IMR-90 (cell line): Measurements from ENCODE around the gene L3MBTL4. TPM values are rescaled to one million over a fixed set of nuclear protein-coding genes. Genes with fewer than 3 reads are reported as not detected.

Experiments used
- ATAC-seq: fragments of 200-7000 bp; cut with Tn5 transposase; 2 replicates; pipeline ENCODE4 v1.9.1; 2020; ENCODE audit warnings: low read depth, mild to moderate bottlenecking, moderate library complexity
- BruUV-seq: library from RNA; stranded (reverse); fragments of 400-500 nt; replicated peaks from 2 replicates; lab custom pipeline; 2021; lab: Mats Ljungman, UMichigan
- CTCF ChIA-PET: fragments of 300-600 bp; formaldehyde crosslinking; extraction: SDS; loops from one replicate; lab custom pipeline; 2021; ENCODE audit warnings: antibody characterized with exemption; lab: Yijun Ruan, JAX
- POLR2A ChIA-PET: fragments of 300-600 bp; sonication (Branson Sonifier 250); formaldehyde crosslinking; loops from one replicate; lab custom pipeline; 2022; ENCODE audit warnings: antibody characterized with exemption; ENCODE audit not compliant: unreplicated experiment; lab: Charles Lee
- DNase-seq: peaks from one replicate; pipeline ENCODE4 v3.0.0; 2013
- H2AFZ ChIP-seq: replicated peaks from 2 replicates; pipeline ENCODE3; 2013; ENCODE audit warnings: low read length, mild to moderate bottlenecking; ENCODE audit not compliant: poor library complexity
- H2AK5ac ChIP-seq: 2 replicates; pipeline ENCODE4 v1.6.1; 2013; ENCODE audit warnings: low read depth, low read length, inconsistent platforms
- H2AK9ac ChIP-seq: replicated peaks from 2 replicates; pipeline ENCODE3; 2013; ENCODE audit warnings: mild to moderate bottlenecking, low read depth, low read length, moderate library complexity; ENCODE audit not compliant: poor library complexity
- H2BK120ac ChIP-seq: 2 replicates; pipeline ENCODE4 v1.6.1; 2013; ENCODE audit warnings: low read depth, low read length, inconsistent platforms
- H2BK15ac ChIP-seq: 3 replicates; pipeline ENCODE4 v1.6.1; 2013; ENCODE audit warnings: low read depth, low read length, inconsistent platforms
- H2BK20ac ChIP-seq: 2 replicates; pipeline ENCODE4 v1.6.1; 2013; ENCODE audit warnings: low read depth, mild to moderate bottlenecking, inconsistent platforms, low read length, moderate library complexity
- H2BK5ac ChIP-seq: 2 replicates; pipeline ENCODE4 v1.6.1; 2013; ENCODE audit warnings: mild to moderate bottlenecking, low read depth, low read length, inconsistent platforms; ENCODE audit not compliant: poor library complexity, severe bottlenecking
- H3K14ac ChIP-seq: replicated peaks from 2 replicates; pipeline ENCODE4 v1.6.1; 2013; ENCODE audit warnings: low read depth, low read length, inconsistent platforms
- H3K18ac ChIP-seq: 2 replicates; pipeline ENCODE4 v1.6.1; 2013; ENCODE audit warnings: low read depth, low read length, control low read depth
- H3K23ac ChIP-seq: 2 replicates; pipeline ENCODE4 v1.6.1; 2013; ENCODE audit warnings: low read depth, low read length, inconsistent platforms
- H3K27ac ChIP-seq: 2 replicates; pipeline ENCODE4 v1.5.1; 2013; ENCODE audit warnings: mild to moderate bottlenecking, control low read depth, low read length; ENCODE audit not compliant: insufficient read depth
- H3K27me3 ChIP-seq: 2 replicates; pipeline ENCODE4 v1.6.1; 2013; ENCODE audit warnings: low read length; ENCODE audit not compliant: control insufficient read depth, insufficient read depth
- H3K36me3 ChIP-seq: 2 replicates; pipeline ENCODE4 v1.6.1; 2013; ENCODE audit warnings: low read length, mixed read lengths; ENCODE audit not compliant: control insufficient read depth, insufficient read depth
- H3K4ac ChIP-seq: 2 replicates; pipeline ENCODE4 v1.6.1; 2013; ENCODE audit warnings: low read depth, low read length, inconsistent platforms
- H3K4me1 ChIP-seq: 2 replicates; pipeline ENCODE4 v1.6.1; 2013; ENCODE audit warnings: low read length, mixed read lengths; ENCODE audit not compliant: control insufficient read depth, insufficient read depth
- H3K4me2 ChIP-seq: 2 replicates; pipeline ENCODE4 v1.6.1; 2013; ENCODE audit warnings: low read depth, mild to moderate bottlenecking, control low read depth, low read length, moderate library complexity
- H3K4me3 ChIP-seq: 2 replicates; pipeline ENCODE4 v1.5.1; 2013; ENCODE audit warnings: low read depth, mild to moderate bottlenecking, control low read depth, low read length, moderate library complexity; ENCODE audit not compliant: insufficient read depth
- H3K56ac ChIP-seq: 2 replicates; pipeline ENCODE4 v1.6.1; 2013; ENCODE audit warnings: low read length, inconsistent platforms; ENCODE audit not compliant: insufficient read depth; ENCODE audit errors: extremely low read depth
- H3K79me1 ChIP-seq, 2 experiments: 2 replicates each; pipeline ENCODE4 v1.6.1; 2013; ENCODE audit warnings: low read length in 2 of 2, inconsistent platforms in 1 of 2, low read depth in 1 of 2
- H3K9ac ChIP-seq: 2 replicates; pipeline ENCODE4 v1.6.1; 2013; ENCODE audit warnings: low read depth, low read length, control low read depth
- H3K9me1 ChIP-seq: 2 replicates; pipeline ENCODE4 v1.6.1; 2013; ENCODE audit warnings: low read length, inconsistent platforms; ENCODE audit not compliant: insufficient read depth
- H3K9me3 ChIP-seq: 2 replicates; pipeline ENCODE4 v1.6.1; 2013; ENCODE audit warnings: low read length; ENCODE audit not compliant: control insufficient read depth, insufficient read depth
- H4K20me1 ChIP-seq: 2 replicates; pipeline ENCODE4 v1.6.1; 2013; ENCODE audit warnings: low read length, inconsistent platforms; ENCODE audit not compliant: insufficient read depth
- H4K5ac ChIP-seq: 2 replicates; pipeline ENCODE4 v1.6.1; 2013; ENCODE audit warnings: mild to moderate bottlenecking, low read depth, low read length, control low read depth
- H4K8ac ChIP-seq, 2 experiments: 2 replicates each; pipeline ENCODE4 v1.6.1; 2013; ENCODE audit warnings: low read depth in 2 of 2, low read length in 2 of 2, control low read depth in 1 of 2, inconsistent platforms in 1 of 2
- H4K91ac ChIP-seq: 2 replicates; pipeline ENCODE4 v1.6.1; 2013; ENCODE audit warnings: low read depth, low read length, inconsistent platforms; ENCODE audit not compliant: insufficient read depth
- BHLHE40 ChIP-seq: fragments of 150-350 bp; IDR thresholded peaks from 2 replicates; pipeline ENCODE4 v1.6.1; 2016; ENCODE audit warnings: mild to moderate bottlenecking, low read depth, low read length
- CEBPB ChIP-seq: IDR thresholded peaks from 2 replicates; pipeline ENCODE4 v1.6.1; 2012; ENCODE audit warnings: low read depth, low read length, improper control_type of control experiment
- CHD1 ChIP-seq: IDR thresholded peaks from 2 replicates; pipeline ENCODE4 v1.6.1; 2012; ENCODE audit warnings: low read depth, low read length, improper control_type of control experiment
- ELK1 ChIP-seq: fragments of 150-350 bp; IDR thresholded peaks from 2 replicates; pipeline ENCODE4 v1.6.1; 2016; ENCODE audit warnings: low read depth, mild to moderate bottlenecking, low read length, moderate library complexity, borderline replicate concordance
- FOS ChIP-seq: fragments of 150-350 bp; IDR thresholded peaks from 2 replicates; pipeline ENCODE4 v1.6.1; 2016; ENCODE audit warnings: low read depth, low read length
- MAFK ChIP-seq: IDR thresholded peaks from 2 replicates; pipeline ENCODE4 v1.6.1; 2012; ENCODE audit warnings: low read depth, low read length, improper control_type of control experiment
- MAZ ChIP-seq: IDR thresholded peaks from 2 replicates; pipeline ENCODE4 v1.6.1; 2012; ENCODE audit warnings: low read depth, mild to moderate bottlenecking, low read length, improper control_type of control experiment, moderate library complexity, borderline replicate concordance
- MXI1 ChIP-seq: IDR thresholded peaks from 2 replicates; pipeline ENCODE4 v1.6.1; 2012; ENCODE audit warnings: low read depth, mild to moderate bottlenecking, low read length, moderate library complexity, borderline replicate concordance
- NFE2L2 ChIP-seq: fragments of 150-350 bp; IDR thresholded peaks from 2 replicates; pipeline ENCODE4 v1.6.1; 2016; ENCODE audit warnings: low read depth, mild to moderate bottlenecking, low read length
- POLR2A ChIP-seq: IDR thresholded peaks from 2 replicates; pipeline ENCODE4 v1.6.1; 2012; ENCODE audit warnings: mild to moderate bottlenecking, low read depth, low read length
- RAD21 ChIP-seq: IDR thresholded peaks from 2 replicates; pipeline ENCODE4 v1.6.1; 2012; ENCODE audit warnings: low read length, improper control_type of control experiment
- RCOR1 ChIP-seq: IDR thresholded peaks from 2 replicates; pipeline ENCODE4 v1.6.1; 2012; ENCODE audit warnings: mild to moderate bottlenecking, low read length, improper control_type of control experiment; ENCODE audit not compliant: insufficient replicate concordance
- RFX5 ChIP-seq: IDR thresholded peaks from 2 replicates; pipeline ENCODE4 v1.8.0; 2012; ENCODE audit warnings: low read depth, mild to moderate bottlenecking, low read length, moderate library complexity
- SMC3 ChIP-seq: fragments of 150-350 bp; IDR thresholded peaks from 2 replicates; pipeline ENCODE4 v1.6.1; 2016; ENCODE audit warnings: low read depth, mild to moderate bottlenecking, antibody characterized with exemption, low read length, moderate library complexity
- WGBS, 2 experiments: methylation state at CpG; one replicate each; pipeline versions ENCODE4 v1.1.5 to v1.1.7; 2013; ENCODE audit warnings: missing lambda C conversion rate in 2 of 2; ENCODE audit not compliant: insufficient read length in 1 of 2; ENCODE audit errors: extremely low coverage in 2 of 2; 5-methylcytosine and 5-hydroxymethylcytosine counted together
- dilution Hi-C: fragments of 300-500 bp; cut with HindIII; formaldehyde crosslinking; loops from one replicate; pipeline ENCODE4 v1.14.3; 2018; ENCODE audit warnings: low sequenced_read_pairs; ENCODE audit not compliant: unreplicated experiment
- in situ Hi-C: fragments of 300-500 bp; cut with MboI; formaldehyde crosslinking; loops from 3 replicates; pipeline ENCODE4 v1.14.3; 2019; ENCODE audit warnings: low sequenced_read_pairs, inconsistent platforms, mixed read lengths
- intact Hi-C: fragments of 100-400 bp; cut with micrococcal nuclease; formaldehyde crosslinking; loops from 2 replicates; pipeline ENCODE4 v1.10.0; 2022
- polyA plus RNA-seq, 3 experiments: library from polyadenylated mRNA; depleted of rRNA; stranded (reverse); fragments of >200 nt; gene quantifications; 2 replicates each; pipeline ENCODE4 v1.2.3, GENCODE V29; 2012; ENCODE audit warnings: low replicate concordance in 1 of 3
- total RNA-seq: library from RNA; depleted of rRNA; stranded (reverse); fragments of >200 nt; gene quantifications from 2 replicates; pipeline ENCODE4 v1.2.3, GENCODE V29; 2012
- TF ChIP-seq, protein P1 (sequence below): conservative IDR thresholded peaks from 2 replicates; pipeline ENCODE4 v1.5.1; 2012; ENCODE audit warnings: mild to moderate bottlenecking, low read depth, low read length, improper control_type of control experiment

Gene L3MBTL4
- total and polyA plus RNA-seq, 2 of the 4 experiments (the other 2 are of a cell fraction): under 0.01 to 0.02 TPM

DNA sequence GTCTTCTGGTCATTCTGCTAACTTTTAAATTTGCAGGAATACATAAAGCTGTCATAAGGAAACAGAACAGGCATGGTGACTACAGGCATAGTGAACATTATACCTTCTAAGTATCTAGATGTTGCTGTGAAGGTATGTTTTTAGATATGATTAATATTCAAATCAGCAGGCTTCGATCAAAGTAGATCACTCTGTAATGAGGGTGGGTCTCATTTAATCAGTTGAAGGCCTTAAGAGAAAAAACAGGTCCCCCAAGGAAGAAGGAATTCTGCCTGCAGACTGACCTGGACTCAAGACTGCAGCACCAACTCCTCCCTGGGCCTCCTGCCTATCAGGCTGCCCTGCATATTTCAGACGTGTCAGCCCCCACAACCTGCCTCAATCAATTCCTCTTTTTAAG, 104.0 kb downstream of the L3MBTL4 start:
- no peak overlapping the region for H2AFZ ChIP-seq
- H3K4ac ChIP-seq: no peak overlapping the region
- no CpG with 5 or more reads among the region's 2 CpGs for WGBS, 2 experiments
- ChIA-PET POLR2A (no interaction called here), CTCF (no interaction called here)
- H3K27me3 ChIP-seq: no peaks in the 10 kb centered on the region
- no peaks in the 10 kb centered on the region for H4K20me1 ChIP-seq
- no peak overlapping the region for H2BK5ac ChIP-seq
- H4K8ac ChIP-seq: no peak overlapping the region
- no peak overlapping the region for H2BK20ac ChIP-seq
- no peak overlapping the region for H3K14ac ChIP-seq
- no peak overlapping the region for H3K27ac ChIP-seq
- intact Hi-C loops (no loop called here), dilution Hi-C loops (no loop called here), in situ Hi-C loops (no loop called here)
- no peak overlapping the region for H4K5ac ChIP-seq
- no peak overlapping the region for H3K4me3 ChIP-seq
- H3K9me3 ChIP-seq: no peaks in the 10 kb centered on the region
- no peaks in the 10 kb centered on the region for H3K9me1 ChIP-seq
- H3K9ac ChIP-seq: no peak overlapping the region
- H3K56ac ChIP-seq: no peak overlapping the region
- BruUV-seq: no TSS peak
- H3K79me1 ChIP-seq: no peaks in the 10 kb centered on the region
- H3K23ac ChIP-seq: no peak overlapping the region
- H3K4me2 ChIP-seq: no peak overlapping the region
- no peak overlapping the region for H3K18ac ChIP-seq
- no peak for DNase-seq
- no peak overlapping the region for H4K91ac ChIP-seq
- TF ChIP-seq BHLHE40 (no peak), CHD1 (no peak), NFE2L2 (no peak), MAFK (no peak), MXI1 (no peak), RFX5 (no peak), FOS (no peak), ELK1 (no peak), POLR2A (no peak), CEBPB (no peak), SMC3 (no peak), RCOR1 (no peak), RAD21 (no peak), MAZ (no peak)
- TF ChIP-seq, protein P1, sequence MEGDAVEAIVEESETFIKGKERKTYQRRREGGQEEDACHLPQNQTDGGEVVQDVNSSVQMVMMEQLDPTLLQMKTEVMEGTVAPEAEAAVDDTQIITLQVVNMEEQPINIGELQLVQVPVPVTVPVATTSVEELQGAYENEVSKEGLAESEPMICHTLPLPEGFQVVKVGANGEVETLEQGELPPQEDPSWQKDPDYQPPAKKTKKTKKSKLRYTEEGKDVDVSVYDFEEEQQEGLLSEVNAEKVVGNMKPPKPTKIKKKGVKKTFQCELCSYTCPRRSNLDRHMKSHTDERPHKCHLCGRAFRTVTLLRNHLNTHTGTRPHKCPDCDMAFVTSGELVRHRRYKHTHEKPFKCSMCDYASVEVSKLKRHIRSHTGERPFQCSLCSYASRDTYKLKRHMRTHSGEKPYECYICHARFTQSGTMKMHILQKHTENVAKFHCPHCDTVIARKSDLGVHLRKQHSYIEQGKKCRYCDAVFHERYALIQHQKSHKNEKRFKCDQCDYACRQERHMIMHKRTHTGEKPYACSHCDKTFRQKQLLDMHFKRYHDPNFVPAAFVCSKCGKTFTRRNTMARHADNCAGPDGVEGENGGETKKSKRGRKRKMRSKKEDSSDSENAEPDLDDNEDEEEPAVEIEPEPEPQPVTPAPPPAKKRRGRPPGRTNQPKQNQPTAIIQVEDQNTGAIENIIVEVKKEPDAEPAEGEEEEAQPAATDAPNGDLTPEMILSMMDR: no peak
- no peak overlapping the region for H2BK120ac ChIP-seq
- no peak for ATAC-seq
- H2BK15ac ChIP-seq: no peak overlapping the region
- H3K36me3 ChIP-seq: no peaks in the 10 kb centered on the region
- H3K4me1 ChIP-seq: no peaks in the 10 kb centered on the region
- no peak overlapping the region for H2AK9ac ChIP-seq
- H2AK5ac ChIP-seq: no peak overlapping the region
